Testis (tissue), 2 donors: ENCODE data around the gene PTAFR.

Experiments
- CTCF ChIP-seq, 3 experiments: fragments of 450-650 bp in 2 of 3; fragments of 200-600 bp in 1 of 3; sonication (generic) in 1 of 3; IDR thresholded peaks; one replicate each; pipeline ENCODE4 v1.5.1; 2016 to 2019; ENCODE audit warnings: antibody characterized with exemption in 3 of 3, mild to moderate bottlenecking in 2 of 3, moderate library complexity in 1 of 3
- POLR2A ChIP-seq: fragments of 450-650 bp; IDR thresholded peaks from one replicate; pipeline ENCODE4 v1.6.1; 2017; ENCODE audit warnings: antibody characterized with exemption, mild to moderate bottlenecking, moderate library complexity

- TF ChIP-seq POLR2A (no peak), CTCF (IDR thresholded peaks at IDR 0.05) (no peak)
These were observed 32.8 kb downstream of the PTAFR start for GRCh38 chr1:28143496-28144202.
